IPS-15b (cell line): Measurements from ENCODE around the gene TCP11L2.
"Not testable (repeated sequence)": the region's sequence is repeated elsewhere in the genome, so short reads cannot be mapped to it uniquely, and the experiment has no call there.

Experiments used
- H3K27me3 ChIP-seq: one replicate; pipeline ENCODE4 v1.6.1; 2013; ENCODE audit warnings: low read length; ENCODE audit not compliant: control insufficient read depth, insufficient read depth
- H3K36me3 ChIP-seq: one replicate; pipeline ENCODE4 v1.6.1; 2013; ENCODE audit warnings: low read length; ENCODE audit not compliant: control insufficient read depth, insufficient read depth
- H3K4me1 ChIP-seq: one replicate; pipeline ENCODE4 v1.6.1; 2013; ENCODE audit warnings: mild to moderate bottlenecking, low read length; ENCODE audit not compliant: control insufficient read depth, insufficient read depth
- H3K4me3 ChIP-seq: one replicate; pipeline ENCODE4 v1.5.1; 2013; ENCODE audit warnings: low read depth, low read length
- H3K9ac ChIP-seq: one replicate; pipeline ENCODE4 v1.6.1; 2013; ENCODE audit warnings: low read depth, mild to moderate bottlenecking, low read length
- H3K9me3 ChIP-seq: one replicate; pipeline ENCODE4 v1.6.1; 2013; ENCODE audit warnings: mild to moderate bottlenecking, low read length; ENCODE audit not compliant: control insufficient read depth, insufficient read depth

The TCP11L2 gene

GRCh38 chr12:106309671-106310505 is 7.4 kb downstream of the TCP11L2 start:
- H3K4me3 ChIP-seq: no peak overlapping the region
- peaks cover 3% of the 10 kb centered on the region for H3K4me1 ChIP-seq
- no peaks in the 10 kb centered on the region for H3K9me3 ChIP-seq
- H3K9ac ChIP-seq: no peak overlapping the region
- H3K27me3 ChIP-seq: no peaks in the 10 kb centered on the region
- H3K36me3 ChIP-seq: no peaks in the 10 kb centered on the region

DNA sequence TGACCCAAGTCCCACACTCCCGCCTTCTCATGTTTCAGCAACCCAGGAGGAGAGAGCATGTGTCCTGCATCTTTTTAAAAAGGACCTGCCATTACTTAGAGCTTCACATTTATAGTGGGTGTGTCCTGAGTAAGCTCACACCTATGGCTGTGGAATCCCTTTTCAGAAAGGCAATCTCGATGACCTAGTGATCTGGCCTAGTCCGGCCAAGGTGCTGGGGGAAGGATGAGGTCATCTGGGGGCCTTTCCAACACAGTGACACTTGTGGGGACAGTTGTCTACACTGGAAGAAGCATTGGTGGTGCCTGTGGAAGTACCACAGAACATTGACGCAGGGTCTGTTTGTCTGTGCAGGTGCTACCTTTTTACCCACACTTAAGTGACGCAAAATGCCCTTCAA is 8.2 kb downstream of the TCP11L2 start:
- H3K9ac ChIP-seq: no peak overlapping the region
- H3K36me3 ChIP-seq: no peaks in the 10 kb centered on the region
- no peak overlapping the region for H3K4me3 ChIP-seq
- peaks cover 3% of the 10 kb centered on the region for H3K4me1 ChIP-seq
- H3K27me3 ChIP-seq: no peaks in the 10 kb centered on the region
- no peaks in the 10 kb centered on the region for H3K9me3 ChIP-seq

DNA sequence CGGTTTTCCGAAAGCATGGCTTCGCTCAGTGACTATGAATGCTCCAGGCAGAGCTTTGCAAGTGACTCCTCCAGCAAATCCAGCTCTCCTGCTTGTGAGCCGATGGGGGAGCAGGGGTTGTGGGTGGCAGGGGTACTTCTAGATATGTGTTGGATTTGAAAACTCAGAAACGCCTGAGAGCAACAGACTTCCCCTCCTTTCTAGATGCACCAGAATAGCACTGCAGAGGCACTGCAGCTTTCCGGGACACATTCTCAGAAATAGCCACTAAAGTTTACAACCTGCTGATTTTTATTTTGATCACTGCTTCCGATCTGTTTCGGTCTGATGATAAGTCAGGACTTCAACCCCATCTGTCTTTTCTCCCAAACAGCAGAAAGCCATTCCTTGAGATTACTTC is 8.6 kb downstream of the TCP11L2 start:
- Histone ChIP-seq H3K4me1 (peaks cover 3% of the 10 kb centered on the region), H3K4me3 (no peak overlapping the region), H3K36me3 (no peaks in the 10 kb centered on the region), H3K27me3 (no peaks in the 10 kb centered on the region), H3K9me3 (no peaks in the 10 kb centered on the region), H3K9ac (no peak overlapping the region)

DNA sequence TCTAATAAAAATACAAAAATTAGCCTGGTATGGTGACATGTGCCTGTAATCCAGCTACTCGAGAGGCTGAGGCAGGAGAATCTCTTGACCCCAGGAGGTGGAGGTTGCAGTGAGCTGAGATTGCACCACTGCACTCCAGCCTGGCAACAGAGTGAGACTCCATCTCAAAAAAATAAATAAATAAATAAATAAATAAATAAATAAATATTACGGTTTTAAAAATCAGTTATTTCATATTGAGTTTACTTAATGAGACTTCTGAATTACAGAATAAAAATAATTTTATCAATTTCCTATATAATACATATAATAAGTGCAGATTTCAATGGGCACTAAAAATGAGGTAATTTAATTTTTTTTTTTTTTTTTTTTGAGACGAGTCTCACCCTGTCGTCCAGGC is 10.9 kb downstream of the TCP11L2 start:
- H3K9ac ChIP-seq, H3K4me1 ChIP-seq, H3K27me3 ChIP-seq, H3K36me3 ChIP-seq, H3K9me3 ChIP-seq, H3K4me3 ChIP-seq: not testable (repeated sequence)

DNA sequence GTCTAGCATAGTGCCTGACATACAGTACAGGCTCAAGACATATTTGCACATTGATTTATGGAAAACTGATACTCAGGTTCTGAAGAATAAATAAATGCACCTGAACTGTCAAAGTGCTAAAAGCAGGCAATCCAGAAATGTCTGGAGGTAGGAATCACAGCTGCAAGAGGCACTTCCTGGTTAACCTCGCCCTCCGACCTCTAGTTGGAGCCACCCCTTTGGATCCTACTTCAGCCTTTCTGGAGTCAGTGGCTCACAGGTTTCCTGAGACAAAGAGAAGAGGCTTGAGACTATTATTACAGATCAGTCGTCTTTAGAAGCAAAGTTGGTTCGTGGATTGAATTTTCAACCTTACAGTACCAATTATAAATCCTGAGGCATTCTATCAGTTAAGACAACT is 13.0 kb downstream of the TCP11L2 start:
- Histone ChIP-seq H3K4me1 (peaks cover 3% of the 10 kb centered on the region), H3K9ac (no peak overlapping the region), H3K36me3 (no peaks in the 10 kb centered on the region), H3K9me3 (no peaks in the 10 kb centered on the region), H3K4me3 (no peak overlapping the region), H3K27me3 (no peaks in the 10 kb centered on the region)

DNA sequence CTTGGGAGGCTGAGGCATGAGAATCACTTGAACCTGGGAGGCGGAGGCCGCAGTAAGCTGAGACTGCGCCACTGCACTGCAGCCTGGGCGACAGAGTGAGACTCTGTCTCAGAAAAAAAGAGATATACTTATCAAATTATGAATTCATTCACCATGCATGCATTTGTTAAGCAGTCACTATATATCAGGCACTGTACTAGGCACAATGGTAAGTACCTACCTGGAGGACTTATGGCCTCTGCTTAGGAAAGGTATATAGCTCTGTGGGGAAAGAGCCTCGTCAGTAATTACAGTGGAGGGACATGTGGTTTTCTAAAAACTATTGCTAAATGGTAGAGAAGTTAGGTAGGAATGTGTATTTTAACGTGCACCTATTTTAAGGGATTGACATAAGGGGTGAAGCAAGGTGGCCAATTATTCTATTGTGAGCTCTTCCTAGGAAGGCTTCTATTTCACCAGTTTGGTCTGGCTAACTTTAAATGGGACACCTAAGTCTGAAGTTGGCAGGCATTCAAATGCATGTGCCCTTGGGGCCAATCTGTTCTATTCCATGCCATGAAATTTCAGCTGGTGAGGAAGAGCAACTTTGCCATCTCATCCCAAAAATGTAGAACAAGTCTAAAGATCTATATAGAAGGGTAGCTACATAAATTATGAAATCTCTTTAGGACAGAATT is 15.0 kb downstream of the TCP11L2 start:
- Histone ChIP-seq H3K4me1 (no peaks in the 10 kb centered on the region), H3K9ac (no peak overlapping the region), H3K36me3 (no peaks in the 10 kb centered on the region), H3K27me3 (no peaks in the 10 kb centered on the region), H3K9me3 (no peaks in the 10 kb centered on the region), H3K4me3 (no peak overlapping the region)

GRCh38 chr12:106321139-106321850 is 18.8 kb downstream of the TCP11L2 start:
- no peaks in the 10 kb centered on the region for H3K9me3 ChIP-seq
- no peaks in the 10 kb centered on the region for H3K4me1 ChIP-seq
- H3K9ac ChIP-seq: no peak overlapping the region
- H3K36me3 ChIP-seq: no peaks in the 10 kb centered on the region
- no peak overlapping the region for H3K4me3 ChIP-seq
- H3K27me3 ChIP-seq: peaks cover 19% of the 10 kb centered on the region

DNA sequence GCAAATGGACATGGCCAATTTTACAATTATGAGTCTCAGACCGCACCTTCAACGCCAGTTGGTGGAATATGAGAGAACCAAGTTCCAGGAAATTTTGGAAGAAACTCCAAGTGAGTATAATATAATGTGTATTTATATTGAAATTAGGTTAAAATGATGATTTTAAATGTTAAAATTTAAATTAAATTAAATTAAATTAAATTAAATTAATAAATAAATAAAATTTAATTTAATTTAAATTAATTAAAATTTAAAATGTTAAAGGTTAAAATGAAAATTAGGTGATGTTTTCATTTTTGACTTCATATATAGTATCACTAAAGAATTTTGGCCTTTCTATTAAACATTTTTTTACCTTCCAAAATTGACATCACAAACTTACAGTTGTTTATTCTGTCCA is 21.0 kb downstream of the TCP11L2 start:
- no peaks in the 10 kb centered on the region for H3K36me3 ChIP-seq
- H3K4me1 ChIP-seq: no peaks in the 10 kb centered on the region
- peaks cover 24% of the 10 kb centered on the region for H3K27me3 ChIP-seq
- no peaks in the 10 kb centered on the region for H3K9me3 ChIP-seq
- no peak overlapping the region for H3K9ac ChIP-seq
- H3K4me3 ChIP-seq: no peak overlapping the region

DNA sequence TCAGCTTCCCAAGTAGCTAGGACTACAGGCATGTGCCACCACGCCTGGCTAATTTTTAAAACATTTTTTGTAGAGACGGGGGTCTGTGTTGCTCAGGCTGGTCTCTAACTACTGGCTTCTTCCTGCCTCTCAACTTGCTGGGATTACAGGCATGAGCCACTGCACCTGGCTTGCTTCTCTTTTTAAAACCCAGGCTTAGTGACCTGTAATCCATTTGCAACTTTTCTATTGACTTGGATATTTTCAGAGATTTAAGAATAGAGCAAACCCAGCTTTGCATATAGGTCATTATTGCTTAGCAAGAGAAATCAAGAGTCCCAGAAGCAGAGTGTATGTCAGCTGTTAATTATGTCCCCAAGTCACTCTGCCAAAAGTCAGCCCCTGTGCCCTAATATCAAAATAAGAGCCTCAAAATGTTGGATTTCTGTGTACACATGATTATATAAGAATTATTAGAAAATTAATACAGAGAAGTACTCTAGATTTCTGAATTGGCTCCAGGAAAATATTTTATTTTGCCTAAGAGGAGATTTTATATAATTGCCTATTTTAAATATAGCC is 24.9 kb downstream of the TCP11L2 start:
- Histone ChIP-seq H3K4me3 (no peak overlapping the region), H3K9me3 (no peaks in the 10 kb centered on the region), H3K27me3 (peaks cover 24% of the 10 kb centered on the region), H3K9ac (no peak overlapping the region), H3K4me1 (peaks cover 10% of the 10 kb centered on the region), H3K36me3 (no peaks in the 10 kb centered on the region)

GRCh38 chr12:106328735-106329134 is 26.2 kb downstream of the TCP11L2 start:
- Histone ChIP-seq H3K9me3 (no peaks in the 10 kb centered on the region), H3K9ac (no peak overlapping the region), H3K4me1 (peaks cover 10% of the 10 kb centered on the region), H3K27me3 (peaks cover 24% of the 10 kb centered on the region), H3K4me3 (no peak overlapping the region), H3K36me3 (no peaks in the 10 kb centered on the region)

DNA sequence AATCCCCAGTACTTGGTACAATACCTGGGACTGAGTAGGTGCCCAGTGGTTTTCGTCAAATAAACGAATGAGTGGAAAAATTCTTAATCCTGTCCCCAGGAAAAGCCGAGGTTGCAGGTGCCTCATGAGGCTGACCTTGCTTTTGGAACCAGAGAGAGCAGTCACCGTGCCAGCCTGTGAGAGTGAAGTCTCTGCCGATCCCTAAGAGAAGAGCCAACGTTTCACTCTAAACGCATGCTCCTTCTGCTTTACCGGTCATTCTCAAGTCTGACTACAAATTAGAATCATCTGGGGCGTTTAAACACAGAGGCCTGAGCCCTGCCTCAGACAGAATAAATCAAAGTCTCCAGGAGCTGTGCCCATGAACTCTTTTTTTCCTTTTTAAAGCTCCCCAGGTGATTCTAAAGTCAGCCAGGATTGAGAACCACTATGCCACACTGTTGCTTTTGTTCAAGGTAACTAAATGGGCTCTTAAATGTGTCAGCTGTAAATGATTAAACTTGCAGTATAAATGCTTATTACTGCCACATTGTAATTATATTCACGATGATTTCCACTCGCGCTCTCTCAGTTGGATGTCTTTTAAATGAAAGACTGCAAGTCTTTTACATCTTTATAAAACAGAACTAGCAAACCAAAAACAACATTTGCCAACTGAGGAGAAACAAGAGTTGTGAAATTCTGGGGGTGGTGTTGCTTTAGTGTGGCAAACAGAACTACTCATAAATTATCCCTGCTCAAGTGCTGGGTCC is 26.9 kb downstream of the TCP11L2 start:
- Histone ChIP-seq H3K4me1 (peaks cover 10% of the 10 kb centered on the region), H3K36me3 (no peaks in the 10 kb centered on the region), H3K4me3 (no peak overlapping the region), H3K27me3 (peaks cover 21% of the 10 kb centered on the region), H3K9me3 (no peaks in the 10 kb centered on the region), H3K9ac (no peak overlapping the region)
